ENCODE results near the gene ABL2. TPM values are rescaled to one million over a fixed set of nuclear protein-coding genes. Genes with fewer than 3 reads are reported as not detected.

ABL2 gene
- total RNA-seq, 3 donors from 2014 or later (not counting 1 experiment from before 2014, with no cell fraction given), result 11.1 to 16.3 (median 12.9) TPM

DNA sequence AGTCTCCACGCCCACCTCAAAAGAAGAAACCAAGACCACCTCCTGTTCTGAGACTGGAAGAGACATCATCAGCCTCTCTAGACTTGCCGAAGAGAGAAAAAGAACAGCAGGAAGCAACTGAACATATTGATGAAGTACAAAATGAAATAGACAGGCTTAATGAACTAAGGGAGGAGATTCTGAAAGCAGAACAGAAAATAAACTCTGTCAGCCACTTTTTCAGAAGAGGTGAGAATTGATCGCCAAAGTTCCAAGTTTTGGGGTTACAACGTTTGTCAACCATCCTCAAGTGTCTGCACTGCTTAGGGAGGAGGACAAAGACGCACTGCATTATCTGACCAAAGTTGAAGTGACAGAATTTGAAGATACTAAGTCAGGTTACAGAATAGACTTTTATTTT, 45.6 kb downstream of the ABL2 start:
- intact Hi-C loops (cut with micrococcal nuclease), result no loop called here
- peaks cover 10% of the 10 kb centered on the region in 2 donors for H3K4me1 Mint-ChIP-seq

DNA sequence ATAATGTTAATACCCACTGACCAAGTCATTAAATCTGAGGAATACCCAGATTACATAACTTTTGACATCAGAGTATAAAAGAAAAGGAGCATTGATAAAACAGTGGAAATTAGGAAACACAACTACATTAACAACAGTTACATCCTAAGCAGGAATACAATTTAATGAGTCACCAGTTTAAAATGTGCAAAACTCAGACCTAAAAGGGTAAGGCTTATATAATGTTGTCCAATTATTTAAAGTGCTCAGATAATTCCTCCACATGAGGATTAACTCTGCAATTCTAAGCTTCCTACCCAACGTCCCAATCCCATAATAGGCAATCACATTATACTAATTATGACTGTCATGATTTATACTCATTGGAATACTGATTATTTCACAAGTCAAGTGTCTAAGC, 50.5 kb downstream of the ABL2 start:
- Mint-ChIP-seq H3K4me3 (no peak overlapping the region), H3K27me3 (ENCODE audit: low read depth in 2 of 2) (no peaks in the 10 kb centered on the region), H3K4me1 (peaks cover 4 to 10% of the 10 kb centered on the region in 2 donors), H3K36me3 (no peaks in the 10 kb centered on the region), H3K27ac (no peak overlapping the region), H3K9me3 (no peaks in the 10 kb centered on the region)
- no peak for ATAC-seq
- TF ChIP-seq, protein P1, sequence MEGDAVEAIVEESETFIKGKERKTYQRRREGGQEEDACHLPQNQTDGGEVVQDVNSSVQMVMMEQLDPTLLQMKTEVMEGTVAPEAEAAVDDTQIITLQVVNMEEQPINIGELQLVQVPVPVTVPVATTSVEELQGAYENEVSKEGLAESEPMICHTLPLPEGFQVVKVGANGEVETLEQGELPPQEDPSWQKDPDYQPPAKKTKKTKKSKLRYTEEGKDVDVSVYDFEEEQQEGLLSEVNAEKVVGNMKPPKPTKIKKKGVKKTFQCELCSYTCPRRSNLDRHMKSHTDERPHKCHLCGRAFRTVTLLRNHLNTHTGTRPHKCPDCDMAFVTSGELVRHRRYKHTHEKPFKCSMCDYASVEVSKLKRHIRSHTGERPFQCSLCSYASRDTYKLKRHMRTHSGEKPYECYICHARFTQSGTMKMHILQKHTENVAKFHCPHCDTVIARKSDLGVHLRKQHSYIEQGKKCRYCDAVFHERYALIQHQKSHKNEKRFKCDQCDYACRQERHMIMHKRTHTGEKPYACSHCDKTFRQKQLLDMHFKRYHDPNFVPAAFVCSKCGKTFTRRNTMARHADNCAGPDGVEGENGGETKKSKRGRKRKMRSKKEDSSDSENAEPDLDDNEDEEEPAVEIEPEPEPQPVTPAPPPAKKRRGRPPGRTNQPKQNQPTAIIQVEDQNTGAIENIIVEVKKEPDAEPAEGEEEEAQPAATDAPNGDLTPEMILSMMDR (IDR thresholded peaks at IDR 0.05), result no peak
- Histone ChIP-seq H3K36me3 (ENCODE audit: control insufficient read depth, insufficient read depth, low read length) (no peaks in the 10 kb centered on the region), H3K9me3 (ENCODE audit: control insufficient read depth, insufficient read depth, low read length) (no peaks in the 10 kb centered on the region), H3K27me3 (ENCODE audit: control insufficient read depth, insufficient read depth, low read length) (no peaks in the 10 kb centered on the region), H3K27ac (ENCODE audit: low read length) (no peak overlapping the region), H3K4me1 (ENCODE audit: control insufficient read depth, insufficient read depth, low read length) (no peaks in the 10 kb centered on the region), H3K4me3 (ENCODE audit: low read length) (no peak overlapping the region)
- intact Hi-C loops (cut with micrococcal nuclease), result no loop called here
- WGBS (ENCODE audit: insufficient coverage), result no CpG with 5 or more reads among the region's 1 CpG
- no peak for DNase-seq

More for the DNA sequence above, 45.6 kb downstream of the ABL2 start:
- Mint-ChIP-seq H3K4me3 (no peak overlapping the region), H3K36me3 (no peaks in the 10 kb centered on the region), H3K27ac (no peak overlapping the region), H3K27me3 (ENCODE audit: low read depth in 2 of 2) (no peaks in the 10 kb centered on the region), H3K9me3 (no peaks in the 10 kb centered on the region)
- Histone ChIP-seq H3K9me3 (ENCODE audit: control insufficient read depth, insufficient read depth, low read length) (no peaks in the 10 kb centered on the region), H3K36me3 (ENCODE audit: control insufficient read depth, insufficient read depth, low read length) (no peaks in the 10 kb centered on the region), H3K4me1 (ENCODE audit: control insufficient read depth, insufficient read depth, low read length) (no peaks in the 10 kb centered on the region), H3K27ac (ENCODE audit: low read length) (no peak overlapping the region), H3K4me3 (ENCODE audit: low read length) (no peak overlapping the region), H3K27me3 (ENCODE audit: control insufficient read depth, insufficient read depth, low read length) (no peaks in the 10 kb centered on the region)
- ATAC-seq (no peak), DNase-seq (no peak)
- WGBS (ENCODE audit: insufficient coverage), result 90% methylated on average over 5 of the region's 5 CpGs
- TF ChIP-seq, protein P1 (IDR thresholded peaks at IDR 0.05), result no peak

DNA sequence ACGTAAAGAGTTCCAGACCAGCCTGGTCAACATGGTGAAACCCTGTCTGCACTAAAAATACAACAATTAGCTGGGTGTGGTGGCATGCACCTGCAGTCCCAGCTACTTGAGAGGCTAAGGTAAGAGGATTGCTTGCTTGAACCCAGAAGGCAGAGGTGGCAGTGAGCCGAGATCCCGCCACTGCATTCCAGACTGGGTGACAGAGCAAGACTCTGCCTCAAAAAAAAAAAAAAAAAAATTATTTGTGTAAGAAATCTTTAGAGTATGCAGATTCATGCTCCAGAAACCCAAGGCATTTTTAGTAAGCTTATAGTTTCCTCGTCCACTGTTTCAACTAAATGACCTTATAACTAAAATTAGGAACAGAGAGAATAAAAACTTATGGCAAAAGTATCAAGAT, 51.3 kb downstream of the ABL2 start:
- no peak overlapping the region for H3K27ac ChIP-seq (ENCODE audit: low read length)
- TF ChIP-seq, protein P1 (IDR thresholded peaks at IDR 0.05), result no peak
- Mint-ChIP-seq H3K27ac (no peak overlapping the region), H3K4me3 (no peak overlapping the region), H3K4me1 (peaks cover 4 to 10% of the 10 kb centered on the region in 2 donors), H3K36me3 (no peaks in the 10 kb centered on the region), H3K9me3 (no peaks in the 10 kb centered on the region), H3K27me3 (ENCODE audit: low read depth in 2 of 2) (no peaks in the 10 kb centered on the region)
- intact Hi-C loops (cut with micrococcal nuclease), result no loop called here
- no peak for DNase-seq
- no peak for ATAC-seq
- no peaks in the 10 kb centered on the region for H3K9me3 ChIP-seq (ENCODE audit: control insufficient read depth, insufficient read depth, low read length)
- 100% methylated on average over 3 of the region's 4 CpGs for WGBS (ENCODE audit: insufficient coverage)
- no peak overlapping the region for H3K4me3 ChIP-seq (ENCODE audit: low read length)
- no peaks in the 10 kb centered on the region for H3K27me3 ChIP-seq (ENCODE audit: control insufficient read depth, insufficient read depth, low read length)
- H3K36me3 ChIP-seq (ENCODE audit: control insufficient read depth, insufficient read depth, low read length), result no peaks in the 10 kb centered on the region
- H3K4me1 ChIP-seq (ENCODE audit: control insufficient read depth, insufficient read depth, low read length), result no peaks in the 10 kb centered on the region

DNA sequence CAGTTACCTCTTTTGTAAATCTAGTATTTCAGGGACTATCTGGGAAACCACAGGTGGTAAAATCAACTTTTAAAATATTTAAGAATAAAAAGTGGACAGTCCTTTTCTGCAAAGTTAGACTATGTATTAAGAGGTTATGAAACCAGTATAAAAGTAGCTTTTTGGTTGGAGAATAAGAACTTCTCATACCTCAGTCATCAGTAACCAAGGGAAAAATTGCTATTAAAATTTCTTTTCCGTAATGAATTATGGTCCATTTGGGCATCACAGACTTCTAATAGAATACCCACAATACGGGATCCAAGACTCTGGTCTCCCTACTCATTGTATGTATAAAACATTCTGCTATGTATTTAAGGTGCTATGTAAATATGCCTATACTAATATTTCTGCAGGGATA, 51.9 kb downstream of the ABL2 start:
- 100% methylated on average over 1 of the region's 2 CpGs for WGBS (ENCODE audit: insufficient coverage)
- TF ChIP-seq, protein P1 (IDR thresholded peaks at IDR 0.05), result no peak
- intact Hi-C loops (cut with micrococcal nuclease), result no loop called here

More for the DNA sequence above, 51.9 kb downstream of the ABL2 start:
- Mint-ChIP-seq H3K36me3 (no peaks in the 10 kb centered on the region), H3K4me3 (no peak overlapping the region), H3K9me3 (no peaks in the 10 kb centered on the region), H3K4me1 (peaks cover 4 to 10% of the 10 kb centered on the region in 2 donors), H3K27me3 (ENCODE audit: low read depth in 2 of 2) (no peaks in the 10 kb centered on the region), H3K27ac (no peak overlapping the region)
- no peak for DNase-seq
- Histone ChIP-seq H3K27me3 (ENCODE audit: control insufficient read depth, insufficient read depth, low read length) (no peaks in the 10 kb centered on the region), H3K4me1 (ENCODE audit: control insufficient read depth, insufficient read depth, low read length) (no peaks in the 10 kb centered on the region), H3K9me3 (ENCODE audit: control insufficient read depth, insufficient read depth, low read length) (no peaks in the 10 kb centered on the region), H3K36me3 (ENCODE audit: control insufficient read depth, insufficient read depth, low read length) (no peaks in the 10 kb centered on the region), H3K4me3 (ENCODE audit: low read length) (no peak overlapping the region), H3K27ac (ENCODE audit: low read length) (no peak overlapping the region)
- ATAC-seq, result no peak

Data from natural killer cell (primary cell).